Activated naive CD4-positive, alpha-beta T cell treated with anti-CD3 and anti-CD28 coated beads, Interleukin-2, amount 10 ng/mL, durations not matched to agents 7 days and 5 days (primary cell): ENCODE results near the gene SHISA5.
"Not testable (repeated sequence)": the region's sequence is repeated elsewhere in the genome, so short reads cannot be mapped to it uniquely, and the experiment has no call there.

Experiments
- CTCF ChIA-PET: fragments of 350-600 bp; sonication (Branson Sonifier 250); formaldehyde crosslinking; loops from one replicate; lab custom pipeline; 2021; ENCODE audit warnings: antibody characterized with exemption; lab: Charles Lee
- DNase-seq: peaks from one replicate; pipeline ENCODE4 v3.0.0-alpha.2; 2020
- H3K27ac Mint-ChIP-seq: one replicate; pipeline ENCODE4 v1.8.0; 2021; ENCODE audit warnings: mild to moderate bottlenecking, moderate library complexity, mixed read lengths
- H3K27me3 Mint-ChIP-seq: one replicate; pipeline ENCODE4 v1.8.0; 2021; ENCODE audit warnings: mild to moderate bottlenecking, mixed read lengths
- H3K36me3 Mint-ChIP-seq: one replicate; pipeline ENCODE4 v1.8.0; 2021; ENCODE audit warnings: mixed read lengths
- H3K4me1 Mint-ChIP-seq: one replicate; pipeline ENCODE4 v1.8.0; 2021; ENCODE audit warnings: mixed read lengths
- H3K4me3 Mint-ChIP-seq: one replicate; pipeline ENCODE4 v1.8.0; 2021; ENCODE audit warnings: mild to moderate bottlenecking, moderate library complexity, mixed read lengths
- H3K9me3 Mint-ChIP-seq: one replicate; pipeline ENCODE4 v1.8.0; 2021; ENCODE audit warnings: mixed read lengths

Gene SHISA5

DNA sequence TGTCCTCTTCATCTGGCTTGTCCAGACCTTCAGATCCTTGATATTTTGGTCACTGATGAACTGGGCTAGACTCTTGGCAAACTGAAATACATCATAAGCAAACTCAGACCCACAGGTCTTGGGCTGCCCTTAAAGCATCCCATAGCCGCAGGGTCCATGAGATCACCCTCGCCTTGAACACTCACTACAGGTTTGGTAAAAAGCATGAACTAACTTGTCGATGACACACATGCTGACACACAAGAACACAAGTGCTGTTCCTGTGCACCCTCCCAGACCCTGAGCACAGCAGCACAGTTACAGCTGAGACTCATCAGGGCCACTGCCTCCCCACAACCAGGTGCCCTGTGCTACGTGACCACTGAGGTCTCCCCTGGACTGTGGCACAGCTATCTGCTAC is 31.6 kb upstream of the SHISA5 start:
- H3K36me3 Mint-ChIP-seq = peaks cover 60% of the 10 kb centered on the region
- H3K27ac Mint-ChIP-seq = no peak overlapping the region
- H3K27me3 Mint-ChIP-seq = no peaks in the 10 kb centered on the region

DNA sequence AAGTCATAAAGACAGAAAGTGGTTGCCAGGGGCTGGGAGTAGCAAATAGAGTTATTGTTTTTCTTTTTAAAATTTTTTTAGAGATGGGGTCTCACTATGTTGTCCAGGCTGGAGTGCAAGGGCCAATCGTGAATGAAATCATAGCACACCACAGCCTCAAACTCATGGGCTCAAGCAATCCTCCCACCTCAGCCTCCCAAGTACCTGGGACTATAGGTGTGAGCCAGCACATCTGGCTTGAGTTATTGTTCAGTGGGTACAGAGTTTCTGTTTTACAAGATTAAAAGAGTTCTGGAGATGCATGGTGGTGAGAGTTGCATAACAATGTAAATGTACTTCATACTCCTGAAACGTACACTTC is 29.0 kb upstream of the SHISA5 start:
- Mint-ChIP-seq H3K27me3 (no peaks in the 10 kb centered on the region), H3K36me3 (peaks cover 57% of the 10 kb centered on the region), H3K27ac (no peak overlapping the region), H3K4me3 (no peak overlapping the region), H3K4me1 (peaks cover 12% of the 10 kb centered on the region), H3K9me3 (no peaks in the 10 kb centered on the region)
- CTCF ChIA-PET = interaction anchor here (0.6 to 2.5 kb wide), 6 partner anchors 12 to 260 kb away, joined by 3 to 10 read pairs (median 4); no protein-coding TSS in a partner anchor
- DNase-seq = no peak

More for the DNA sequence above, 31.6 kb upstream of the SHISA5 start:
- Mint-ChIP-seq H3K4me1 (peaks cover 12% of the 10 kb centered on the region), H3K4me3 (no peak overlapping the region), H3K9me3 (no peaks in the 10 kb centered on the region)
- DNase-seq = no peak
- CTCF ChIA-PET = no interaction called here

DNA sequence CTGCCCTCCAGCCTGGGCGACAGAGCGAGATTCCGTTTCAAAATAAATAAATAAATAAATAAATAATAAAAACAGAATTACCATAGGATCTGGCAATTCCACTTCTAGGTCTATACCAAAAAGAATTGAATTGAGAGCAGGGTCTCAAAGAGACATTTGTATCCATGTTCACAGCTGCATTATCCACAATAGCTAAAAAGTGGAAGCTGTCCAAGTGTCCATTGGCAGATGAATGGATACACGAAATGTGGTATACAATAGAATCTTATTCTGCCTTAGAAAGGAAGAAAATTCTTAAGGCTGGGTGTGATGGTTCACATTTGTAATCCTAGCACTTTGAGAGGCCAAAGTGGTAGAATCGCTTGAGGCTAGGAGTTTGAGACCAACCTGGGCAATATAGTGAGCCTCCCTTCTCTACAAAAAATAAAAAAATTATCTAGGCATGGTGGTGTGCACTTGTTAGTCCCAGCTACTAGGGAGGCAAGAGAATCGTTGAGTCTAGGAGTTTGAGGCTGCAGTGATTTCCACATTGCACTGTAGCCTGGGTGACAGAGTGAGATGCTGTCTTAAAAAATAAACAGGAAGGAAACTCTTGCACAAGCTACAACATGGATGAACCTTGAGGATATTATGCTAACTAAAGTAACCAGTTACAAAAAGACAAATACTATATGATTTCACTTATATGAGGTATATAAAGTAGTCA is 28.4 kb upstream of the SHISA5 start:
- Mint-ChIP-seq H3K4me1 (peaks cover 12% of the 10 kb centered on the region), H3K27me3 (no peaks in the 10 kb centered on the region), H3K27ac (no peak overlapping the region), H3K36me3 (peaks cover 57% of the 10 kb centered on the region), H3K9me3 (no peaks in the 10 kb centered on the region), H3K4me3 (no peak overlapping the region)
- CTCF ChIA-PET = interaction anchor here (0.6 to 2.5 kb wide), 5 partner anchors 16 to 260 kb away, joined by 3 to 10 read pairs (median 4); no protein-coding TSS in a partner anchor
- no peak for DNase-seq

DNA sequence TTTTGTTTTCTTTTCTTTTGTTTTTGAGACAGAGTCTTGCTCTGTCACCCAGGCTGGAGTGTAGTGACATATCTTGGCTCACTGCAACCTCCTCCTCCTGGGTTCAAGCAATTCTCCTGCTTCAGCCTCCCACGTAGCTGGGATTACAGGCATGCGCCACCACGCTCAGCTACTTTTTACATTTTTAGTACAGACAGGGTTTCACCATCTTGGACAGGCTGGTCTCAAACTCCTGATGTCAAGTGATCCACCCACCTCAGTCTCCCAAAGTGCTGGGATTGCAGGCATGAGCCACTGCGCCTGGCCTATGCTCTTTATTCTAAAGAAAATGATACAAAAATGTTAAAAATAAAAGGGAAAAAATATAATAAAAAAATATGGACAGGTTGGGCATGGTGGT is 26.7 kb upstream of the SHISA5 start:
- DNase-seq, H3K27me3 Mint-ChIP-seq, H3K4me3 Mint-ChIP-seq, H3K9me3 Mint-ChIP-seq, H3K27ac Mint-ChIP-seq: not testable (repeated sequence)
- CTCF ChIA-PET = interaction anchor here (0.8 to 2.5 kb wide), 3 partner anchors 19 to 95 kb away, joined by 5 to 10 read pairs (median 7); no protein-coding TSS in a partner anchor
- H3K4me1 Mint-ChIP-seq = peaks cover 12% of the 10 kb centered on the region
- H3K36me3 Mint-ChIP-seq = peaks cover 57% of the 10 kb centered on the region

DNA sequence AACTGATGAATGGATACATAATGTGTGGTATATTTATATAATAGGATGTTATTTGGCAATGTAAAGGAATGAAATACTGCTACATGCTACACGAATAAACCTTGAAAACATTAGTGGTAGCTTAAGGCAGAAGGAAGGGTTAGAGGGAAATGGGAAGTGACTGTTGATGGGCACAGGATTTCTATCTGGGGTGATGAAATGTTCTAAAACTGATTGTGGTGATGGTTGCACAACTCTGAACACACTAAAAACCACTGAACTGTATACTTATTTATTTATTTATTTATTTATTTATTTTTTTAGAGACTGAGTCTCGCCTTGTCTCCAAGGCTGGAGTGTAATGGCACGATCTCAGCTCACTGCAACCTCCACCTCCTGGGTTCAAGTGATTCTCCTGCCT is 24.8 kb upstream of the SHISA5 start:
- CTCF ChIA-PET = interaction anchor here (1.0 to 1.3 kb wide), 2 partner anchors 20 to 92 kb away, joined by 3 to 4 read pairs; no protein-coding TSS in a partner anchor
- no peak for DNase-seq
- H3K4me3 Mint-ChIP-seq = no peak overlapping the region
- H3K4me1 Mint-ChIP-seq = peaks cover 8% of the 10 kb centered on the region
- H3K36me3 Mint-ChIP-seq = peaks cover 48% of the 10 kb centered on the region
- no peaks in the 10 kb centered on the region for H3K27me3 Mint-ChIP-seq
- no peak overlapping the region for H3K27ac Mint-ChIP-seq
- no peaks in the 10 kb centered on the region for H3K9me3 Mint-ChIP-seq

DNA sequence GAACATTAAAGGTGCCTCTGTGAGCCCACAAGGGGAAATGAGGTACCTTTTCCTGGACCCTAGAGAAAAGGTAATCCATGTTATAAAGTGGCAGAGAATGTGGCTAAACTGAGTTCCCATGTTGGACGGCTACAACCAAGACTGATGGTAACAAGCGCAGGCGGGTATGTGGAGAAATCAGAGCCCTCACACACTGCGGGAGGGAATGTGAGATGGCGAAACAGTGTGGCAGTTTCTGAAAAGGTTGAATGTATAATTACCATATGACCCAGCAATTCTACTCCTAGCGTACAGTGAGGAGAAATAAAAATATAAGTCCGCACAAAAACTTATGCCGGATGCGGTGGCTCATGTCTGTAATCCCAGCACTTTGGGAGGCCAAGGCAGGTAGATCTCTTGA is 24.1 kb upstream of the SHISA5 start:
- Mint-ChIP-seq H3K36me3 (peaks cover 44% of the 10 kb centered on the region), H3K27ac (no peak overlapping the region), H3K27me3 (no peaks in the 10 kb centered on the region), H3K9me3 (no peaks in the 10 kb centered on the region), H3K4me3 (no peak overlapping the region), H3K4me1 (peaks cover 6% of the 10 kb centered on the region)
- CTCF ChIA-PET = interaction anchor here (1.0 kb wide), 1 partner anchor 21 kb away, joined by 3 read pairs; no protein-coding TSS in a partner anchor
- no peak for DNase-seq

DNA sequence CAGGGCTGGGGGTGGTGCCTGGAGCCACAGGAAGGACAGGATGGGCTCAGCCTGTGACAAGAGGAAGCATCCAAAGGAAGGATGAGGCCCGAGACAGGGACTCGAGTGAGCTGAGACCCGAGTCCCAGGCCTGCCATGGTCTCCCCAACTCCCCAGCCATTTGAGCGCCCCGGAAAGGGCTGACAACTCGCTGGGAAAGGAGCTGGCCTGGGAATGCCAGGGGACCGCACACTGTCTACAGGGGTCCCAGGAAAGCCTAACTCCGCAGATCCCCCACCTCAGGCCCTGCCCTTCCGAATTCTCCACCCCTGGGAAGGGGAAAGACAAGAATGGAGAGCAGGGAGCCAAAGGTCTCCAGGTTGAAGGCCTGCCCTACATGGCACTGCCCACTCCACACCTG is 21.0 kb upstream of the SHISA5 start:
- Mint-ChIP-seq H3K4me1 (peaks cover 16% of the 10 kb centered on the region), H3K9me3 (no peaks in the 10 kb centered on the region), H3K4me3 (no peak overlapping the region), H3K27me3 (no peaks in the 10 kb centered on the region), H3K36me3 (peaks cover 39% of the 10 kb centered on the region), H3K27ac (no peak overlapping the region)
- CTCF ChIA-PET = no interaction called here
- no peak for DNase-seq

DNA sequence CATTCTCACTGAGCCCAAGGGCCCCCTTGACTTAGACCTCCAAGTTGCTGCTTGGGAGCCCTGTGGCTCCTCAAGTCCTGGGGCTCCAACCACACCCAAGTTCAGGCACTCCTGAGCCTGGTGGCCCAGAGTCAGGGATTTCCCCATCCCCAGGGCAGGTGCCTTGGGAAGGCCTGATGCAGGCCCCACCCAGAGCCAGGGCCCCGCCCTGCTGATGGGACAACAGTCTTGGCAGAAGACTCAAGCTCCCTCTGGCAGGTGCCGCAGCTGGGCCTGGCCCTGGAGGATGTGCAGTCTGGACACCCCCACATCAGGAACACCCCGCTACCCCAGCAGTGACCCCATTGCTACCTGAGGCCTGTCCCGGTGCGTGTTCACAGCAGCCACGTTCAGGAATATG is 17.7 kb upstream of the SHISA5 start:
- no peak for DNase-seq

DNA sequence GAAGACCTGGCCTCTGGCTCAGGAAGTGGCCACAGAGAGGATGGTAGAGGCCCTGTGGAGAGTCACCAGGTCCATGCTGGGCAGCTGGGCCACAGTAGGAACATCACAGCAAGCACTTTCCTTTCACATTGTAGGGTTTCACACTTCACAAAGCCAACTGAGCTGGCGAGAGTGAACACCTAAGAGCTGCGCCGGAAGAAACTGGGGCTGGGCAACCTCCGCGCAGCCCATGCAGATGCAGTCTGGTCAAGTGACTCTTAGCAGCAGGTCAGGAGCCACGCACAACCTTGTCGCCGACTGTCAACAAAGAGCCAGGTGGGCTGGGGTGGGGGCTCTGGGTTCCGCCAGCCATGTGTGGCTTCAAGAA is 15.3 kb upstream of the SHISA5 start:
- CTCF ChIA-PET = interaction anchor here (1.0 to 1.7 kb wide), 2 partner anchors 21 to 83 kb away, joined by 3 to 6 read pairs; no protein-coding TSS in a partner anchor
- H3K27ac Mint-ChIP-seq = peak overlapping the region; percentile 77
- H3K4me1 Mint-ChIP-seq = peaks cover 68% of the 10 kb centered on the region
- H3K9me3 Mint-ChIP-seq = no peaks in the 10 kb centered on the region
- H3K4me3 Mint-ChIP-seq = no peak overlapping the region
- H3K27me3 Mint-ChIP-seq = peaks cover 4% of the 10 kb centered on the region
- DNase-seq = no peak
- peaks cover 25% of the 10 kb centered on the region for H3K36me3 Mint-ChIP-seq

More for the DNA sequence above, 17.7 kb upstream of the SHISA5 start:
- H3K27ac Mint-ChIP-seq = no peak overlapping the region
- no peaks in the 10 kb centered on the region for H3K9me3 Mint-ChIP-seq
- H3K4me1 Mint-ChIP-seq = peaks cover 49% of the 10 kb centered on the region
- peaks cover 2% of the 10 kb centered on the region for H3K27me3 Mint-ChIP-seq
- H3K36me3 Mint-ChIP-seq = peaks cover 35% of the 10 kb centered on the region
- no peak overlapping the region for H3K4me3 Mint-ChIP-seq
- CTCF ChIA-PET = interaction anchor here (1.2 kb wide), 1 partner anchor 85 kb away, joined by 3 read pairs; no protein-coding TSS in a partner anchor

DNA sequence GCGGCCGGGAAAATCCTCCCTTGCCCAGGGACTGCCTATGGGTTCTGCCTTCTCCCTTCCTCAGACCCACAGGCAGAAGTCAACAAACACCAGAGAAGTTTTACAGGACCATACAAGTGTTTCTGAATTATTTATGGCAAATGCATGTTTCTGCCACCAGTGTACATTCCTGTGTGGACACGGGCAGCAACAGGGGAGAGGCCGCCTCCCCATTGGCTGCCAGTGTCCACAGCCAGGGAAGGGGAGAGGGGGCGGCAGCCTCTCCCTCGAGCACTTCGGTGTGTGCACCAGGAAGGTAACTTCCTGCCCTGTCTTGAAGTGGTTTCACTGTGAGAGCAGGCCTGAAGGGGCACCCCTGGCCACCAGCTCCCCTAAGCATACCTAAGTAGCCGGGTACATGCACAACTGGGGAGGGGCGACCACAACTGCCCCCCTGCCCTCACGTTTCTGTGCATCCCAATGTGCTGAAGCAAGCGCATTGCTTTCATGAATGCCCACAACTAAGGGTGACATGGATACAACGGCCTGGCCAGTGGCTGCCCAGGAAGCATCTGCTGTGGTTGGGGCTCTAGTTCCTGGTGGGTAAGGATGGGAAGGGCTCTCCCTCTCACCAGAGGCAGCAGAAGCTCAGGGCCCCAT is 14.8 kb upstream of the SHISA5 start:
- DNase-seq = peak; percentile 50
- H3K4me3 Mint-ChIP-seq = no peak overlapping the region
- peak overlapping the region; percentile 77 for H3K27ac Mint-ChIP-seq
- H3K9me3 Mint-ChIP-seq = no peaks in the 10 kb centered on the region
- CTCF ChIA-PET = interaction anchor here (1.0 to 1.7 kb wide), 2 partner anchors 22 to 83 kb away, joined by 3 to 6 read pairs; no protein-coding TSS in a partner anchor
- H3K36me3 Mint-ChIP-seq = peaks cover 25% of the 10 kb centered on the region
- peaks cover 73% of the 10 kb centered on the region for H3K4me1 Mint-ChIP-seq
- H3K27me3 Mint-ChIP-seq = peaks cover 4% of the 10 kb centered on the region

DNA sequence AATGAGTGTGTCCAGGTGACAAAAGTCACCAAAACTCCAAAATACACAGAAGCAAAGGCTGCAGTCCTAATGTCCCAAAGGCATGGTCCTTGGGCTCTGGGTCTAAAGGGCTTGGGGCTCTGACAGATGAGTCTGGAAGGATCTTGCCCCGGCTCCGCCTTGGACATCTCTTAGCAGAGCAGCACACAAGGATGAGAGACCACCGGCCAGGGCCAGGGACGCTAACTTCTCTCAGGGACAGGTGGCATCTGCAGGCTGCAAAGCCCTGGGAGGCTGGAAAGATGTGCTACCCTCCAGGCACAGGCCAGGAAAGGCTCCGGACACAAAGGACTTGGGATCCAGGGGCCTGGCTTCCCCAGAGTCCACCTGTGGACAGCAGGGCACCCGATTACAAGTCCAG is 14.1 kb upstream of the SHISA5 start:
- peak overlapping the region; percentile 5 for H3K27ac Mint-ChIP-seq
- H3K36me3 Mint-ChIP-seq = peaks cover 23% of the 10 kb centered on the region
- peaks cover 4% of the 10 kb centered on the region for H3K27me3 Mint-ChIP-seq
- H3K4me1 Mint-ChIP-seq = peaks cover 78% of the 10 kb centered on the region
- H3K4me3 Mint-ChIP-seq = no peak overlapping the region
- no peak for DNase-seq
- no peaks in the 10 kb centered on the region for H3K9me3 Mint-ChIP-seq
- CTCF ChIA-PET = interaction anchor here (1.7 kb wide), 1 partner anchor 82 kb away, joined by 6 read pairs; no protein-coding TSS in a partner anchor

DNA sequence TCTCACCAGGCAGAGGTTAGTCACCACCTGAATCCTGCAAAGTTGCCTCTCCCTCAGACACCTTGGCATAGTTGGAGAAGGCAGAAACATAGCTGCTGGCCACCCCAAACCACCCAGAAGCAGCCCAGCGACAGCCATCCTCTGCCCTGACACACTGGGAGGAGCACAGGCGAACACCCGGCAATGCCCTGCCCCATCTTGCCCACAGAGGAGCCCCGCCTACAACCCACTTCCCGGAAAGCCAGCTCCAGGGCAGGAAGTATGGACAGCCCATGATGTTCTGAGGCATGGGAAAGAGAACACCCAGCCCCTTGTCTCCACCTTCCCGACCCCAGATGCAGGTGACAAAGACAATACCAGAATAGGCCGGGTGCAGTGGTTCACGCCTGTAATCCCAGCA is 12.6 kb upstream of the SHISA5 start:
- Mint-ChIP-seq H3K4me3 (peak overlapping the region; percentile 24), H3K4me1 (peaks cover 84% of the 10 kb centered on the region), H3K27ac (peak overlapping the region; percentile 49), H3K9me3 (no peaks in the 10 kb centered on the region), H3K27me3 (peaks cover 4% of the 10 kb centered on the region), H3K36me3 (peaks cover 18% of the 10 kb centered on the region)
- peak; percentile 60 for DNase-seq
- CTCF ChIA-PET = interaction anchor here (1.1 to 1.5 kb wide), 2 partner anchors 9 to 81 kb away, joined by 3 to 7 read pairs; no protein-coding TSS in a partner anchor

DNA sequence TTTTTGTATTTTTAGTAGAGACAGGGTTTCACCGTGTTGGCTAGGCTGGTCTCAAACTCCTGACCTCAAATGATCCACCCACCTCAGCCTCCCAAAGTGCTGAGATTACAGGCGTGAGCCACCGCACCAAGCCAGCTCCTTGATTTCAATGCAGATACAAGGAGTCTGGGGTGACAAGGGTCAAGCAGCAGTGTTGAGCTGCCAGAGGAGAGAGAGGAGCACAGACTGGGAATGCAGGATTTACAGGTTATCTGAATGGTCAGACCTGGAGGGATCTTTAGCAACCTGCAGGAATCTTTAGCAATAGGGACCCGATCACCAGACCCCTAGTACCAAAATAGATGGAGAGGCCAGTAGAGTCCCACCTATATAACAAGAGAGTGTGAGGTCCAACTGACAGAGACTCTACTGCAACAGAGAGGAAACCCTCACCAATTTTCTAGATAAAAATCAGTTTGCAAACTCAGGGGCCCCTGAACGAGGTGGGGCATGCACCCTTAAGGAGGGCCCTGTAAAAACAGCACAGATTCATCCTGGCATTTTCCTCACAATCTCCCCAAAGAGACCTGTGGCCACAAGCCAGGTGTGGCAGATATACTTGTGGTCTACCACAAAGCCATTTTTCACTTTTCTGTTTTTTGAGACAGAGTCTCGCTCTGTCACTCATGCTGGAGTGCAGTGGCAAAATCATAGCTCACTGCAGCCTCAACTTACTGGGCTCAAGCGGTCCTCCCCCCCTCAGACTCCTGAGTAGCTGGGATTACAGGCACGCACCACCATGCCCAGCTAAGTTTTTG is 10.7 kb upstream of the SHISA5 start:
- peak; percentile 71 for DNase-seq
- Mint-ChIP-seq H3K4me3 (peak overlapping the region; percentile 40), H3K9me3 (no peaks in the 10 kb centered on the region), H3K4me1 (peaks cover 80% of the 10 kb centered on the region), H3K27me3 (peaks cover 20% of the 10 kb centered on the region), H3K36me3 (peaks cover 16% of the 10 kb centered on the region), H3K27ac (peak overlapping the region; percentile 85)
- CTCF ChIA-PET = interaction anchor here (0.7 to 1.4 kb wide), 3 partner anchors 44 to 79 kb away, joined by 3 to 6 read pairs (median 5); no protein-coding TSS in a partner anchor
